Esophagus muscularis mucosa (tissue), 4 donors: ENCODE results near the gene AMOTL1. TPM values are rescaled to one million over a fixed set of nuclear protein-coding genes. Genes with fewer than 3 reads are reported as not detected.
A peak's percentile ranks its signal among the peaks of the same experiment; 100 is the strongest.
"Not testable (repeated sequence)": the region's sequence is repeated elsewhere in the genome, so short reads cannot be mapped to it uniquely, and the experiment has no call there.

Experiments used
- DNase-seq: peaks from one replicate; pipeline ENCODE4 v3.0.0-alpha.2; 2017; ENCODE audit errors: extremely low spot score
- H3K27ac ChIP-seq, 4 donors: fragments of 200-600 bp; sonication (generic); replicated peaks in 1 of 4; 1 replicate in 3 of 4; 2 replicates in 1 of 4; pipeline ENCODE4 v1.5.1; 2016 to 2019; ENCODE audit warnings: mild to moderate bottlenecking in 1 of 4
- H3K27me3 ChIP-seq, 4 donors: fragments of 200-600 bp; sonication (generic); one replicate each; pipeline versions ENCODE4 v1.5.1 to v1.6.0; 2016 to 2019
- H3K36me3 ChIP-seq, 4 donors: fragments of 200-600 bp; sonication (generic); one replicate each; pipeline ENCODE4 v1.5.1; 2016 to 2019
- H3K4me1 ChIP-seq, 4 donors: fragments of 200-600 bp; sonication (generic); one replicate each; pipeline ENCODE4 v1.5.1; 2016 to 2019
- H3K4me3 ChIP-seq, 4 donors: fragments of 200-600 bp; sonication (generic); 1 replicate in 2 of 4; 2 replicates in 2 of 4; pipeline ENCODE4 v1.5.1; 2016 to 2019; ENCODE audit warnings: mild to moderate bottlenecking in 4 of 4, moderate library complexity in 1 of 4
- H3K9me3 ChIP-seq, 4 donors: fragments of 200-600 bp; sonication (generic); 1 replicate in 3 of 4; 2 replicates in 1 of 4; pipeline ENCODE4 v1.5.1; 2016 to 2019
- CTCF ChIP-seq, 3 experiments: fragments of 200-600 bp in 2 of 3; fragments of 450-650 bp in 1 of 3; sonication (generic) in 2 of 3; IDR thresholded peaks; one replicate each; pipeline ENCODE4 v1.5.1; 2017 to 2019; ENCODE audit warnings: antibody characterized with exemption in 3 of 3, mild to moderate bottlenecking in 2 of 3, moderate library complexity in 1 of 3
- EP300 ChIP-seq: sonication (generic); formaldehyde crosslinking; IDR thresholded peaks from one replicate; pipeline ENCODE4 v1.6.1; 2017; ENCODE audit warnings: antibody characterized with exemption
- POLR2A ChIP-seq: fragments of 450-650 bp; IDR thresholded peaks from one replicate; pipeline ENCODE4 v1.6.1; 2017; ENCODE audit warnings: antibody characterized with exemption, moderate library complexity, mild to moderate bottlenecking, low read depth
- POLR2AphosphoS5 ChIP-seq, 2 donors: sonication (generic); formaldehyde crosslinking; IDR thresholded peaks; one replicate each; pipeline ENCODE4 v1.6.1; 2017; ENCODE audit warnings: antibody characterized with exemption in 2 of 2
- WGBS: methylation state at CpG from one replicate; pipeline ENCODE4 v1.1.5; 2018; 5-methylcytosine and 5-hydroxymethylcytosine counted together
- intact Hi-C: fragments of 100-400 bp; cut with DNase I; formaldehyde crosslinking; loops from one replicate; pipeline ENCODE4 v1.15.1; 2023
- total RNA-seq, 4 donors: library from RNA; depleted of rRNA; stranded (reverse); fragments of >200 nt; gene quantifications; one replicate each; pipeline versions ENCODE4 v1.1.0 to v1.2.1, GENCODE V29; 2016

The AMOTL1 gene
- total RNA-seq, 4 donors from 2014 or later: 172 to 259 (median 182) TPM

GRCh38 chr11:94806014-94806413 is 37.9 kb downstream of the AMOTL1 start:
- no peak for DNase-seq
- Histone ChIP-seq H3K4me1 (peaks cover 30 to 84% (median 77%) of the 10 kb centered on the region in 4 donors), H3K27me3 (no peaks in the 10 kb centered on the region), H3K36me3 (peaks cover 0 to 26% (median 9%) of the 10 kb centered on the region in 4 donors), H3K27ac (peak overlapping the region; percentile 2 to 54 (median 45)), H3K9me3 (no peaks in the 10 kb centered on the region), H3K4me3 (no peak overlapping the region)
- TF ChIP-seq POLR2A: no peak
- peak in 1 of 2 donors; percentile 15 for TF ChIP-seq POLR2AphosphoS5 (IDR thresholded peaks at IDR 0.05)
- TF ChIP-seq EP300: no peak
- no peak for TF ChIP-seq CTCF (IDR thresholded peaks at IDR 0.05)
- intact Hi-C loops: no loop called here
- WGBS: 25% methylated on average over 1 of the region's 1 CpG

GRCh38 chr11:94806419-94806818 is 38.3 kb downstream of the AMOTL1 start:
- peaks cover 0 to 22% (median 8%) of the 10 kb centered on the region in 4 donors for H3K36me3 ChIP-seq
- H3K4me3 ChIP-seq: no peak overlapping the region
- H3K4me1 ChIP-seq: peaks cover 27 to 84% (median 77%) of the 10 kb centered on the region in 4 donors
- intact Hi-C loops: no loop called here
- peak overlapping the region; percentile 2 to 54 (median 45) for H3K27ac ChIP-seq
- no peaks in the 10 kb centered on the region for H3K9me3 ChIP-seq
- TF ChIP-seq CTCF (IDR thresholded peaks at IDR 0.05) (no peak), POLR2AphosphoS5 (IDR thresholded peaks at IDR 0.05) (no peak), EP300 (no peak), POLR2A (no peak)
- no peak for DNase-seq
- WGBS: 25% methylated on average over 4 of the region's 4 CpGs
- no peaks in the 10 kb centered on the region for H3K27me3 ChIP-seq

GRCh38 chr11:94809251-94809650 is 41.1 kb downstream of the AMOTL1 start:
- no peaks in the 10 kb centered on the region for H3K9me3 ChIP-seq
- H3K27me3 ChIP-seq: no peaks in the 10 kb centered on the region
- WGBS: 69% methylated on average over 5 of the region's 5 CpGs
- no peak for DNase-seq
- TF ChIP-seq POLR2AphosphoS5 (IDR thresholded peaks at IDR 0.05): no peak
- no peak for TF ChIP-seq EP300
- TF ChIP-seq POLR2A: no peak
- TF ChIP-seq CTCF (IDR thresholded peaks at IDR 0.05): no peak
- H3K4me3 ChIP-seq: no peak overlapping the region
- H3K27ac ChIP-seq: peak overlapping the region in 2 of 4 donors; percentile 5 to 22
- intact Hi-C loops: no loop called here
- H3K36me3 ChIP-seq: peaks cover 0 to 17% (median 10%) of the 10 kb centered on the region in 4 donors
- H3K4me1 ChIP-seq: peaks cover 24 to 83% (median 75%) of the 10 kb centered on the region in 4 donors

- intact Hi-C loops, DNase-seq, H3K27me3 ChIP-seq, H3K9me3 ChIP-seq, H3K4me3 ChIP-seq: not testable (repeated sequence)
- Histone ChIP-seq H3K36me3 (peaks cover 0 to 11% (median 10%) of the 10 kb centered on the region in 4 donors), H3K27ac (peak overlapping the region; percentile 55 to 72 (median 66)), H3K4me1 (peaks cover 4 to 87% (median 77%) of the 10 kb centered on the region in 4 donors)
- WGBS: 91% methylated on average over 8 of the region's 9 CpGs
These were observed 44.9 kb downstream of the AMOTL1 start for GRCh38 chr11:94812724-94813720.

GRCh38 chr11:94814272-94814976 is 46.3 kb downstream of the AMOTL1 start:
- no peak overlapping the region for H3K4me3 ChIP-seq
- intact Hi-C loops: no loop called here
- H3K9me3 ChIP-seq: no peaks in the 10 kb centered on the region
- H3K27ac ChIP-seq: peak overlapping the region; percentile 55 to 72 (median 66)
- peaks cover 0 to 11% (median 10%) of the 10 kb centered on the region in 4 donors for H3K36me3 ChIP-seq
- 57% methylated on average over 7 of the region's 7 CpGs for WGBS
- DNase-seq: no peak
- peaks cover 4 to 89% (median 76%) of the 10 kb centered on the region in 4 donors for H3K4me1 ChIP-seq
- no peaks in the 10 kb centered on the region for H3K27me3 ChIP-seq
- TF ChIP-seq EP300 (no peak), POLR2AphosphoS5 (IDR thresholded peaks at IDR 0.05) (peak in 1 of 2 donors; percentile 58)
